TTC549 (cell line): ENCODE data around the gene TPRG1L.

Experiments
- FAIRE-seq: peaks from 2 replicates; lab custom pipeline; 2012; peaks lifted over from hg19 to GRCh38; lab: Jason Lieb, UNC

The TPRG1L gene

GRCh38 chr1:3668148-3668547 is 43.3 kb downstream of the TPRG1L start:
- FAIRE-seq: no peak

- FAIRE-seq: no peak
Observed at GRCh38 chr1:3668585-3669300, 43.9 kb downstream of the TPRG1L start.

DNA sequence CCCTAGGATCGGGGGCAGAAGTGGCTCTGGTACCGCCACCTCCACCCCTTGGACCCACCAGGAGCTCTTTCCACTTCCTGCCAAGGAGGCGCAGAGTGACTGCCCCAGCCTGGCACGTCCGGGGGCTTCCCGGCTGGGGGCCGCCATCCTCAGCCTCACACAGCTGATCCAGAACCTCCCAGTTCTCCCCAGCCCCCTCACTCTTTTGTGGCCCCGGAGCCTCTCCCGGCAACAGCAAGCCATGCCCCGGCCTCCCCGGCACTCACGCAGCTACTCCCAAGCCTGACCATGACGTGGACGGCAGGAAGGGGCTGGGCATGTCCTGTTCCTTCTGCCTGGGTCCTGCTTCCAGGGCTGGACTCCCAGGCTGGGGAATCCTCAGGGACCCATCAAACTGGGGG is 44.6 kb downstream of the TPRG1L start:
- FAIRE-seq: no peak

GRCh38 chr1:3669971-3670431 is 45.2 kb downstream of the TPRG1L start:
- FAIRE-seq: no peak

GRCh38 chr1:3670823-3671265 is 46.0 kb downstream of the TPRG1L start:
- no peak for FAIRE-seq

DNA sequence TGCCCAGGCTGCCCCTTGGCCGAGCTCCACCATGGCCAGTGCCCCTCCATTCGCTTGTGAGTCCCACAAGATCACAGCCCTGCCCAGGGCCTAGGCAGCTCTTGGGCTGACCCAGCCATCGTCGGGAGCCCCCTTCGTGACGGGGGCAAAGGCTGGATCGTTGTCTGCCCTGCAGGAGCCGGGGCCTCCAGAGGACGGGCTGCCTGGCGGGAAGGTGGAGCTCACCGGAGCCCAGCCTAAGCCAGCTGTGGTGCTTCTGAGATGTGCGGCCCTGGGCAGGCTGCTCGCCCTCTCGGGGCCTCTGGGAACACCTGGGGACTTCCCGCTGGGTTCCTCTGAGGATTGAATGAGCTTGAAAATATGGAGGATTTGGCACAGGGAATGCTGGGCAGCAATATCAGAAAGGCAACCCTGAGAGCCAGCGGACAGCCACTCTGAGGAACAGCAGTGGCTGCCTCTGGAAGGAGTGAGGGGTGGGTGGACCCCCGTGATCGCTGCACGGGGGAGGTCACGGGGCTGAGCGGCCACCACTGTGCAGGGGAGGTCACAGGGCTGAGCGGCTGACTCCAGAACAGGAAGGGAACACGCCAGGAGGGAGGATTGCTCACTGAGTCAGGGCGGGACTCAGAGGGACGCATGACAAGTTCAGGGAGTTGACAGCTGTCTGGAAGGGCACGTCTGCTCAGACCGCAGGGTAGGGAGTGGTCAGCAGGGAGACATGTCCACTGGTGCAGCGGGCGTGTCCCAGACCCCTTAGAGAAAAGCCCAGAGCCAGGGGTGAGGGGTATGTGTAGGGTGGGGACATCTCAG is 46.8 kb downstream of the TPRG1L start:
- no peak for FAIRE-seq

- no peak for FAIRE-seq
Observed at GRCh38 chr1:3672231-3672970, 47.6 kb downstream of the TPRG1L start.

GRCh38 chr1:3672971-3673361 is 48.2 kb downstream of the TPRG1L start:
- no peak for FAIRE-seq

- FAIRE-seq: no peak
Observed at GRCh38 chr1:3673381-3674099, 48.7 kb downstream of the TPRG1L start.

GRCh38 chr1:3674100-3675094 is 49.6 kb downstream of the TPRG1L start:
- FAIRE-seq: no peak

GRCh38 chr1:3675436-3675835 is 50.6 kb downstream of the TPRG1L start:
- no peak for FAIRE-seq

DNA sequence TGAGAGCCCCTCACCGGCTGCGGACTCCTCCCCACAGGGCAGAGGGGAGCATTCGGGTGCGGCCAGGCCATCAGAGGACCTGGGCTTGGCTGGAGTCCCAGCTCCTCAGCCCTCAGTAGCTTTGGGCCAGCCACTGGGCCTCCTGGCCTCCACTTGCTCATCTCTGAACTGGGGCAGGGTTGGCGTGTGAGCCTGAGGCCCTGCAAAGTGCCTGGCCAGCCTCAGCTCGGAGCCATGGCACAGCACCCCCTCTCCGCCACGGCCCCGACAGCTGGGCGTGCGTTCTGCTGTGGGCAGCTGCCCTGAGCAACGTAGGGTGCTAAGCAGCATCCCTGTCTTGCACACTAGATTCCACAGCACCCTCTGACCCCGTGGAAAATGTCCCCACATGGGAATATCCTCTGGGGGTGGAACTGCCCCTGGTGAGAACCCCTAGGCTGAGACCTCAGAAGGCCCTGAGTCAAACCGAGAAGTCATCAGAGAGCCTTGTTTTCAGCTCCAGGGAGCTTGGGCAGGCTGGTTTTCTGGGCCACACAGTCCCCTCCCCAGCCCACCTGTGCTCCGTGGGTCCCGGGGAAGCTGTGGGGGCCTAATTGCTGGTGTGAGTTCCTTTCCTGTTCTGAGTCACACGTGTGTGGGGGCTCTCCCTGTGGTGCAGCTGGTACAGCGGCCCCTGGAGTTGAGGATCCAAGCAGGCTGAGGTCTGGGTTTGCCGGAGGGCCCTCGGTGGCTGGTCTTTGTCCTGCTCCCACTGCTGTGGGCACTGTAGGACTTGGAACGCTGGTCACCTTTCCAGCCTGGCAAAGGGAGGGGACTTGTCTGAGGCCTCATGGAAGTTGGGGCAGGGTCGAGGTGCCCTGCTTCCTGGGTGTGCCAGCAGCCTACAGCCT is 52.0 kb downstream of the TPRG1L start:
- no peak for FAIRE-seq

GRCh38 chr1:3677484-3677883 is 52.7 kb downstream of the TPRG1L start:
- FAIRE-seq: no peak

- no peak for FAIRE-seq
Observed at GRCh38 chr1:3678361-3679097, 53.7 kb downstream of the TPRG1L start.

GRCh38 chr1:3679098-3679555 is 54.3 kb downstream of the TPRG1L start:
- FAIRE-seq: no peak
